D341Med (cell line): ENCODE measurements around the gene PIGU.

Experiments
- DNase-seq: peaks from one replicate; pipeline ENCODE4 v3.0.0; 2012; ENCODE audit warnings: low spot score

Gene PIGU

GRCh38 chr20:34557936-34558319 is 119.0 kb downstream of the PIGU start:
- DNase-seq: no peak

DNA sequence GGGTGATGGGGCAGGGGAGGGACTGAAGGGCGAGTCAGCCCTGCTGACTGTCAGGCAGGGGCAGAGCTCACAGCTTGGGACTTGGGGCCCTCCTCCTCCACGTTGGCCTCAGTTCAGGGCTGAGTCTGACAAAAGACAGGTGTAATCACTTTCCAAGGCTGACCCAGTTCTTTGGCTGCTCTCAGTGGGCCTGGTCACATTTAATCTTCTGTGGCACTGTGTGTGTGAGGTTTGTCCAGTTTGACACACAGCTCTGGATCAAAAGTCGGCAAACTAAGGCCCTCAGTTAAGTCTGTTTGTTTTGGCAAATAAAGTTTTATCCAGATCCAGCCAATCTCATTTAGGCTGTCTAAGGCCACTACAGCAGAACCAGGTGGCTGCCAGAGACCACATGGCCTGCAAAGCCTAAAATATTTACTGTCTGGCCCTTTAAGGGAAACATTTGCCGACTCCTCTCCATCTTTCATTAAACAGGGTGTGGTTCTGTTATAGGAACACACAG is 123.5 kb downstream of the PIGU start:
- no peak for DNase-seq

- DNase-seq: no peak
These were observed 124.3 kb downstream of the PIGU start for GRCh38 chr20:34552569-34552968.

DNA sequence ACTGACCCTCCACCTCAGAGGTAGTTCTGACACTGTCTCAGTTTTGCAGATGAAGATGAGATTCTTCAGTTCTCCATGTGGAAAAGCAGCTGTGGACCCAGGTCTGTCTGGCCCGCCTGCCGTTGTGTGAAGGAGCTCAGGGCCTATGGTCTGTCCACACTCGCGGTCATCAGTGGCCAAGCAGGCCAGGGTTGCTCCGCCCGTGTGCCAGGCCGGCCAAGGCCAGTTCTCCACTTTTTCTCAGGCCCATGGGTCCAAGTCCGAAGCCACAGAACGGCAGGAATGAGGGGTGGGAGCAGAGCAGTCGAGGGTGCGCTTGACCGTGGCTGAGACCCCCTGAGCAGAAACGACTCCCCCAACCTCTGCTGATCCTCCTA is 127.0 kb downstream of the PIGU start:
- DNase-seq: no peak

- no peak for DNase-seq
These were observed 127.5 kb downstream of the PIGU start for GRCh38 chr20:34549291-34549928.

GRCh38 chr20:34547844-34548613 is 128.9 kb downstream of the PIGU start:
- DNase-seq: no peak

DNA sequence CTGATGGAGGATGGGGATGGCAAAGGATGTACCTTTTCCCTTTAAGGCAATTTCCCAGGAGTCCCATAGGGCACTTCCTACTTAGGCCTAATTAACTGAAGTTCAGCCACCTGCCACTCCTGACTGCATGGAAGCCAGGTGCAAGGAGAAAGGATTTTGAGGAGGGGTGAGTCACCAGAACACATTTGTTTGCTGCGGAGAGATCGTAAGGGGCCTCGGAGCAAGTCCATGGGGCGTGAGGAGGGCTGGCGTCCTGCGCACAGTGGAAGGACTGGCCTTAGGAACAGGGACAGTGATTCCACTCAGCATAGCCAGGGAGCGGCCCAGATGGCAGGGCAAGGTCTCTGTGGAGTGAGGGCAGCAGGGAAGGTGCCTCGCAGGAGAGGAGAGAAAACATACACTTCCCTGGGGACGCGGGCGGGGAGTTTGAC is 130.1 kb downstream of the PIGU start:
- DNase-seq: peak; percentile 62

GRCh38 chr20:34544109-34544796 is 132.6 kb downstream of the PIGU start:
- no peak for DNase-seq

DNA sequence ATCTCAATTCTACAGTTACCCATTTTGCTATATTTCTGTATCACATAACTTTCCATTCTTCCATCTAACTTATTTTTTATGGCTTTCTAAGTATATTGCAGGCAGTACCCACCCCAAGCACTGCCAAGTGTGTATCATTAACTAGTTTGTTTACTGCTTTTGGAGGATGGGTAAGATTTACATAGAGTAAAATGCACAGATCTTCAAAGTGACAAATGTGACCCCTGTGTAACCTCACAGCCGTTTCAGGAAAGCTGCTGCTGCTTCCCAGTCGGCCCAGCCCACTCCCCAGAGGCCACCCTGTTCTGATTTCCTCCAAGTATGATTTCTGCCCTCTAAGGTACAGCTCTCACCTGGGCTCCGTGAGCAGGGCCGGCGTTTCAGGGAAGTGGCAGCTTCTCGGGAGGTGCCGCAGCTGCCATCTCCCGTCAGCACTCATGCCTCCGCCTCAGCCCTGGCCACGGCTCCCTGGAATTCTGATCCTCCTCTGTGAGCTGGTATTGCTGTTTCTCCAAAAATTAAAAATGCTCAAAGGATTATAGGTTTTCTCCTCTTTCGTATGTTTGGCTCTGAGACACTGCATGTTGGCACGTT is 133.3 kb downstream of the PIGU start:
- no peak for DNase-seq

DNA sequence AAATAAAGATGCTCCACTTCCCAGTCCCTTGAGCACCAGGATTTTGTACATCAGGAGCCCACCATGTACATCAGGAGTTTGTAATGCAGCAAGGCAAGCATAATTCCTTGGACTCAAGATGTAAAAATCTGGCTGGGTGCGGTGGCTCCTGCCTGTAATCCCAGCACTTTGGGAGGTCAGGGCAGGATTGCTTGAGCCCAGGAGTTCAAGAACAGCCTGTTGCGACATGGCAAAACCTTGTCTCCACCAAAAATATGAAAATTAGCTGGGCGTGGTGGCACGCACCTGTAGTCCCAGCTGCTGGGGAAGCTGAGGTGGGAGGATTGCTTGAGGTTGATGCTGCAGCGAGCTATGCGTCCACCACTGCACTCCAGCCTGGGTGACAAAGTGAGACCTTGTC is 134.5 kb downstream of the PIGU start:
- DNase-seq: no peak

DNA sequence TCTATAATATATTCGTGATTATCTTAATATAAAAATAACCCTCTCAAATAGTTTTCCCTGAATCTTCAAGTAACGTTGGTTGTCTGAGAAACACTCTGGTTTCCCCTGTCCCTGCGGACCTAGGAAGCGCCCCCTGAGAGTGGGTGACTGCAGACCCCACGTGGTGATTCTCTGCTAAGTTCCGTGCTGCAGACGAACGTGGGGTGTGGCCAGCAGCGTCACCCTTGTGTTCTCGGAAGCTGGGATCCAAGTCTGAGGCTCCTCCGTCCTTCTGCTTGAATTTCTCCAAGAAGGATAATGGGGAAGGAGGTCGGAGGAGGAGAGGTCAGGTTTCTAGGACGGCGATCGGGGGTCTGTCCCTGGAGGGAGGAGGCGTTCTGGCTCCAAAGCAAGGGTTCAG is 135.0 kb downstream of the PIGU start:
- peak; percentile 10 for DNase-seq

DNA sequence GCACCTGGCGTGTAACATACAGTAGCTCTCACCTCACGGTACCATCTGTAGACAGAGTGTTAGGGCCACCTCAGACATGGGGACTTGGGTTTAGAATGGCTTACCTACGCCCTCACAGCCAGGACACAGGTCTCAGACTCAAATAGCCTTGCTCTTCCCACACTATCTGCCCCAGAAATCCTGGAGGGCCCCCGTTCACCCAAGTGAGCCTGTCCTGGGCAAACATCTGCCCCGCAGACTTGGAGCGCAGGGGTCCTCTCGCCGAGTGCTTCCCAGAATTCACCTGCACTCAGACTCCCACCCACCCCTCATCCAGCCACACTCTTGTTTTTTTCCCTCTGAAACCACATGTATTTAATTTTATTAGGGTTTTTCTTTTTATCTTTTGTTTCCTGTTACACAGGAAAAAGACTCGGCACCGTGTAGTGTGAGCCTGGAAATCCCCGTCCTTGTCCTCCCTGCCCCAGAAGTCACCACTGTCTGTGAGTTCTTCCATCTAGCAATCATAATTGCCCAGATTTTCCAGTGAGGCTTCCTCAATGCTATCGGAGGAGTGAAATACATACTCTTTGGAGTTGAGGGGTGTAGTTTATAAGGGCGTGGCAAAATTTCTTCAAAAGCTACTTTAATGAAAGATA is 135.5 kb downstream of the PIGU start:
- peak; percentile 9 for DNase-seq

- DNase-seq: no peak
These were observed 136.2 kb downstream of the PIGU start for GRCh38 chr20:34540596-34541263.

- no peak for DNase-seq
These were observed 137.1 kb downstream of the PIGU start for GRCh38 chr20:34539756-34540155.

DNA sequence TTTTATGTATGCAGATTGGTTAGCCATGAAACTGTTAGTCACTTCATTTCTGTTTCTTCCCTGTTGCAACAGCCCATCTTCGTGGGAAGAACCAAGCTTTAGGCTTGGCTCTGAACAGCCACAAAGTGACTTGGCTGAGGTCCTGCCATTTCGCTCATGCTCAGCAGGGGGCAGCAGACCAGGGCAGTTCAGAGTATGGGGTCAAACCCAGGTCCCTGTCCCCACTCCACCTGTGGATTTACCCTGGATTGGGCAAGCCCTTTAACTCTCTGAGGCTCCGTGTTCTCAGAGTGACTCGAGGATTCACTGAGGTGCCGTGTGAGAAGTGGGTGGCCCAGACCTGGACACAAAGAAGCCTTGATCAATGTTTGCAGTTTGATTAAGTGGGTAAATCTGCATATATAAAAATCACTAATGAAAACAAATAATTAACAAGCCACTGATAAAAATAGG is 138.2 kb downstream of the PIGU start:
- DNase-seq: peak; percentile 80

DNA sequence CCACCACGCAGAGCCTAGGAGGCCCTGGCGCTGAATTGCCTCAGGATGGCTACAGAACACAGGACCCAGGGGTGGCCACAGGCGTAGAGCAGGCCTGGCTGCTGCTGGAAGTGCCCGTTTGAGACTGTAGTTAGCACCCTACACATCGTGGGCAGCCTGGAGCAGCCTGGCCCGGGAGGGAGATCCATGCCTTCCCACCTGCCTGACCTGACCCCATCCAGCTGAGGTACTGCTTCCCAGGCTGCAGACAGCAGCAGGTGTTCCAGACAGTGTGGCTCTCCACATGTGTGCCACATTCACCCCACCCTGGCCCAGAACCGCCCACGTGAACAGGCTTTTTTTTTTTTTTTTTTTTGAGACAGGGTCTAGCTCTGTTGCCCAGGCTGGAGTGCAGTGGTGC is 139.2 kb downstream of the PIGU start:
- peak; percentile 27 for DNase-seq

GRCh38 chr20:34536798-34537394 is 140.0 kb downstream of the PIGU start:
- DNase-seq: peak; percentile 88

DNA sequence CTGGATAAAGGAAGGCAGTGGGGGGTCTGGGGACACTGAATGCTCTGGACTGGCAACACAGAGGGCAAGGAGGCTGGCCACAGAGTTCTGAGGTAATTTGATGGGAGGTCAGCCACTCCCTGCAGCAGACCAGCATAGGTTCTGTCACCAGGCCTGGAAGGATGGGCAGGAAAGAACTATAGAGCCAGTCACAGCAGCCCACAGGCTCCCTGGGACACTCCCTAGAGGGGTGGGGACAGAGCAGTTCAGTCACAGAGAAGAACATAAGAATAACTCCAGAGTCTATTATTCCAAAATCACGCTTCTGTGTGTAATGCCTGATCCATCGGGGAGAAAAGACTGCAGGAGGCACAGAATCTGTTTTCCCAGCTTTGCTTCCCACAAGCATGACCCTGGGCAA is 141.0 kb downstream of the PIGU start:
- DNase-seq: peak; percentile 10

- peak; percentile 6 for DNase-seq
These were observed 141.5 kb downstream of the PIGU start for GRCh38 chr20:34535301-34535840.

DNA sequence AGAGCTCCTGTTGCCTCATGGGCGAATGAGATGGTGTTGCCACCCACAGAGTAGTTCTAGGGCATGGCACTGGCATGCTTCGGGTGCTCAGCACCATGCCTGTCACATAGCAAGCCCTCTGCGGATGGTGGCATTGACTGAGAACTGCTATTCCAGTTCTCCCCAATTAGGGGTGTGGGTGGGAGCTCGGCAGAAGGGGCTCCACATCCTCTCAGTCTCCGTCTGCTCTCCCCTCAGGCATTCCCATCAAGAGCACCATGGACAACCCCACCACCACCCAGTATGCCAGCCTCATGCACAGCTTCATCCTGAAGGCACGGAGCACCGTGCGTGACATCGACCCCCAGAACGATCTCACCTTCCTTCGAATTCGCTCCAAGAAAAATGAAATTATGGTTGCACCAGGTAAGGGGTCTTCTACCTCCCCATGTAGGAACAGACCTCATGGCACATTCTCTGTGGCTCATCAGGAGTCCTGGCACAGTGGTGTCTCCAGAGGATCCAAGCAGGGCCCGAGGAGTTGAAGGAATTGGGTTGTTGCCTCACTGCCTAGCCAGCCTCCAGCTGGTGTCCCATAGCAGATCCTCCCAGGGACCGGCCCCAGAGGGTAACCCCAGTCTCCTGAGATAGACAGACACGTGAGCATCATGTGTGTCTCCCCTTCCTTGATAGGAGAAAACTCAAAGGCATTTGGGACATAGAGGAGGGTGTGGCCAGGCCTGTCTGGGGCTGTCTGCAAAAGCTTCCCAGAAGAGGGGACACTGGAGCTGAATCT is 142.3 kb downstream of the PIGU start:
- DNase-seq: no peak
